HCT116 (cell line): ENCODE results near the gene ALDH3A1. TPM values are rescaled to one million over a fixed set of nuclear protein-coding genes. Genes with fewer than 3 reads are reported as not detected.

Source experiments
- ATAC-seq: fragments of 200-7000 bp; cut with Tn5 transposase; 2 replicates; pipeline ENCODE4 v1.9.1; 2020; ENCODE audit warnings: mild to moderate bottlenecking, moderate library complexity
- BruUV-seq: library from RNA; stranded (reverse); fragments of 400-500 nt; replicated peaks from 2 replicates; lab custom pipeline; 2021; lab: Mats Ljungman, UMichigan
- CTCF ChIA-PET: fragments of 300-600 bp; sonication (Branson Sonifier 250); formaldehyde crosslinking; loops from one replicate; lab custom pipeline; 2021; ENCODE audit warnings: antibody characterized with exemption; lab: Charles Lee
- POLR2A ChIA-PET: fragments of 300-600, 350-600 bp; sonication (Branson Sonifier 250); formaldehyde crosslinking; loops from one replicate; lab custom pipeline; 2021; ENCODE audit warnings: antibody characterized with exemption; lab: Charles Lee
- RAD21 ChIA-PET, 2 experiments: fragments of 300-600 bp; sonication (Branson Sonifier 250); formaldehyde crosslinking; loops; one replicate each; lab custom pipeline; 2023; ENCODE audit warnings: low total read pairs in 2 of 2; ENCODE audit not compliant: uncharacterized antibody in 2 of 2, unreplicated experiment in 2 of 2, low non-redundant PET in 1 of 2; lab: Charles Lee
- DNase-seq: peaks from one replicate; pipeline ENCODE4 v3.0.0-alpha.2; 2010; ENCODE audit warnings: low read depth, low spot score
- H2AFZ ChIP-seq: fragments of 200-600 bp; shearing (Covaris generic), sonication (generic); 2 replicates; pipeline ENCODE4 v1.6.1; 2017; ENCODE audit warnings: low read depth, mixed run types, mixed read lengths, antibody characterized with exemption, low read length; ENCODE audit not compliant: poor library complexity, severe bottlenecking
- H3K27ac ChIP-seq: 2 replicates; pipeline ENCODE4 v1.5.1; 2012; ENCODE audit warnings: low read depth, low read length
- H3K27me3 ChIP-seq: fragments of 200-600 bp; sonication (generic); 2 replicates; pipeline ENCODE4 v1.6.1; 2016; ENCODE audit warnings: mixed run types, low read length, mixed read lengths; ENCODE audit not compliant: insufficient read depth
- H3K36me3 ChIP-seq, 2 experiments: fragments of 200-500 bp in 1 of 2; fragments of 200-600 bp in 1 of 2; sonication (Bioruptor generic) in 1 of 2; sonication (generic) in 1 of 2; 2 replicates each; pipeline versions ENCODE4 v1.5.1 to v1.6.1; 2014 to 2016; ENCODE audit warnings: low read length in 2 of 2, inconsistent platforms in 1 of 2, mixed read lengths in 1 of 2, mixed run types in 1 of 2; ENCODE audit not compliant: insufficient read depth in 2 of 2, control insufficient read depth in 1 of 2
- H3K4me1 ChIP-seq, 2 experiments: fragments of 200-600 bp in 1 of 2; sonication (generic) in 1 of 2; 2 replicates each; pipeline versions ENCODE4 v1.5.1 to v1.6.1; 2012 to 2017; ENCODE audit warnings: low read length in 2 of 2, inconsistent platforms in 1 of 2, mild to moderate bottlenecking in 1 of 2, mixed read lengths in 1 of 2, mixed run types in 1 of 2, moderate library complexity in 1 of 2; ENCODE audit not compliant: insufficient read depth in 2 of 2, control insufficient read depth in 1 of 2
- H3K4me2 ChIP-seq: fragments of 200-600 bp; sonication (generic); 2 replicates; pipeline ENCODE4 v1.6.1; 2017; ENCODE audit warnings: mixed run types, low read length, mixed read lengths
- H3K4me3 ChIP-seq, 2 experiments: fragments of 200-600 bp in 1 of 2; sonication (generic) in 1 of 2; replicated peaks in 1 of 2; 2 replicates each; pipeline ENCODE4 v1.5.1; 2011 to 2016; ENCODE audit warnings: low read length in 2 of 2, control low read depth in 1 of 2, low read depth in 1 of 2, mild to moderate bottlenecking in 1 of 2, mixed read lengths in 1 of 2, mixed run types in 1 of 2
- H3K79me2 ChIP-seq: fragments of 200-600 bp; sonication (generic); 2 replicates; pipeline ENCODE4 v1.6.1; 2017; ENCODE audit warnings: mild to moderate bottlenecking, mixed run types, low read length, moderate library complexity, mixed read lengths; ENCODE audit not compliant: insufficient read depth
- H3K9ac ChIP-seq: fragments of 200-600 bp; sonication (generic); 2 replicates; pipeline ENCODE4 v1.6.1; 2016; ENCODE audit warnings: low read length, mixed read lengths
- H3K9me2 ChIP-seq: fragments of 200-600 bp; sonication (generic), shearing (Covaris generic); 2 replicates; pipeline ENCODE4 v1.6.1; 2017; ENCODE audit warnings: mixed run types, mild to moderate bottlenecking, moderate library complexity; ENCODE audit not compliant: insufficient read depth
- H3K9me3 ChIP-seq, 2 experiments: fragments of 200-500 bp in 1 of 2; fragments of 200-600 bp in 1 of 2; sonication (Bioruptor generic) in 1 of 2; sonication (generic) in 1 of 2; 2 replicates each; pipeline ENCODE4 v1.6.1; 2014 to 2017; ENCODE audit warnings: low read length in 2 of 2, mixed read lengths in 2 of 2, inconsistent platforms in 1 of 2, low read depth in 1 of 2, mild to moderate bottlenecking in 1 of 2, mixed run types in 1 of 2, moderate library complexity in 1 of 2; ENCODE audit not compliant: control insufficient read depth in 1 of 2, insufficient read depth in 1 of 2
- H4K20me1 ChIP-seq: fragments of 200-600 bp; sonication (generic), shearing (Covaris generic); 2 replicates; pipeline ENCODE4 v1.6.1; 2017; ENCODE audit warnings: mixed run types, mild to moderate bottlenecking, moderate library complexity; ENCODE audit not compliant: insufficient read depth
- CTCF ChIP-seq, 3 experiments: fragments of 200-600 bp in 1 of 3; sonication (generic) in 1 of 3; IDR thresholded peaks in 2 of 3; conservative IDR thresholded peaks in 1 of 3; 2 replicates each; pipeline ENCODE4 v1.5.1; 2012 to 2017; ENCODE audit warnings: low read depth in 2 of 3, low read length in 2 of 3, antibody characterized with exemption in 1 of 3, borderline replicate concordance in 1 of 3, control low read depth in 1 of 3, mild to moderate bottlenecking in 1 of 3, mixed read lengths in 1 of 3, mixed run types in 1 of 3, moderate library complexity in 1 of 3; ENCODE audit not compliant: insufficient read depth in 1 of 3
- EZH2phosphoT487 ChIP-seq: fragments of 200-600 bp; IDR thresholded peaks from 2 replicates; pipeline ENCODE4 v1.6.1; 2018; ENCODE audit warnings: antibody characterized with exemption, borderline replicate concordance
- RAD21 ChIP-seq: IDR thresholded peaks from 2 replicates; pipeline ENCODE4 v1.6.1; 2012; ENCODE audit warnings: low read depth, mild to moderate bottlenecking
- intact Hi-C: fragments of 100-400 bp; cut with micrococcal nuclease; formaldehyde crosslinking; loops from 2 replicates; pipeline ENCODE4 v1.10.0; 2022
- total RNA-seq: library from RNA; stranded (reverse); gene quantifications from one replicate; pipeline ENCODE4 v1.2.1, GENCODE V29; 2021; ENCODE audit not compliant: unreplicated experiment
- TF ChIP-seq, protein P1 (sequence below): IDR thresholded peaks from 2 replicates; pipeline ENCODE4 v1.6.1; 2012

Gene ALDH3A1
- total RNA-seq, 1 experiment from 2014 or later: 0.86 TPM

- no TSS peak for BruUV-seq
- DNase-seq (peak; percentile 41), ATAC-seq (peak; percentile 96)
- TF ChIP-seq EZH2phosphoT487 (no peak), RAD21 (peak; percentile 99), CTCF (IDR thresholded peaks at IDR 0.05 in 2 of 3, conservative IDR thresholded peaks at IDR 0.05 in 1 of 3; ENCODE audit: borderline replicate concordance in 1 of 3, insufficient read depth in 1 of 3, low read depth in 2 of 3, low read length in 2 of 3) (peak; percentile 94 to 99 (median 99))
- TF ChIP-seq, protein P1, sequence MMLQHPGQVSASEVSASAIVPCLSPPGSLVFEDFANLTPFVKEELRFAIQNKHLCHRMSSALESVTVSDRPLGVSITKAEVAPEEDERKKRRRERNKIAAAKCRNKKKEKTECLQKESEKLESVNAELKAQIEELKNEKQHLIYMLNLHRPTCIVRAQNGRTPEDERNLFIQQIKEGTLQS: no peak
- H3K27me3 ChIP-seq: no peaks in the 10 kb centered on the region
- H4K20me1 ChIP-seq: no peaks in the 10 kb centered on the region
- H3K9ac ChIP-seq: no peak overlapping the region
- H3K4me3 ChIP-seq: no peak overlapping the region
- no peaks in the 10 kb centered on the region for H3K36me3 ChIP-seq
- H2AFZ ChIP-seq: no peak overlapping the region
- H3K4me2 ChIP-seq: no peak overlapping the region
- intact Hi-C loops: loop anchor here (1.0 to 5.0 kb wide), 4 partner anchors 253 to 403 kb away; no protein-coding TSS in a partner anchor
- no peaks in the 10 kb centered on the region for H3K9me3 ChIP-seq
- ChIA-PET CTCF (interaction anchor here (0.5 to 3.6 kb wide), 15 partner anchors 8 to 404 kb away, joined by 3 to 30 read pairs (median 5); partner anchors contain the start of genes ALDH3A2, B9D1 and MAPK7), POLR2A (interaction anchor here (1.0 kb wide), 1 partner anchor 389 kb away, joined by 4 read pairs; the partner anchor contains the start of gene MAPK7), RAD21 (interaction anchor here (0.6 to 1.3 kb wide), 3 partner anchors 17 to 404 kb away, joined by 3 to 4 read pairs (median 3); partner anchors contain the start of genes ALDH3A2 (in 1 of the 2) and B9D1 (in 1 of the 2))
- no peaks in the 10 kb centered on the region for H3K9me2 ChIP-seq
- H3K4me1 ChIP-seq: peaks cover 0 to 10% of the 10 kb centered on the region in 2 experiments; a peak in 1 of 4 replicates
- H3K27ac ChIP-seq: no peak overlapping the region
- no peaks in the 10 kb centered on the region for H3K79me2 ChIP-seq
These were observed 18.5 kb upstream of the ALDH3A1 start for GRCh38 chr17:19766421-19767270.
